Body of pancreas (tissue), 4 donors: ENCODE data around the gene MPDU1. TPM values are rescaled to one million over a fixed set of nuclear protein-coding genes. Genes with fewer than 3 reads are reported as not detected.

ENCODE experiments used
- ATAC-seq: fragments of 150-250 bp; one replicate; pipeline ENCODE4 v1.9.1; 2016
- DNase-seq, 4 donors: peaks; one replicate each; pipeline ENCODE4 v3.0.0-alpha.2; 2019
- H3K27ac ChIP-seq, 4 donors: fragments of 200-600 bp; sonication (generic); 1 replicate in 3 of 4; 2 replicates in 1 of 4; pipeline versions ENCODE4 v1.5.1 to v1.6.1; 2016 to 2019; ENCODE audit warnings: mild to moderate bottlenecking in 1 of 4, mixed read lengths in 1 of 4, moderate library complexity in 1 of 4
- H3K27me3 ChIP-seq, 2 donors: fragments of 200-600 bp; sonication (generic); one replicate each; pipeline ENCODE4 v1.6.0; 2016; ENCODE audit warnings: mild to moderate bottlenecking in 1 of 2
- H3K36me3 ChIP-seq, 2 donors: fragments of 200-600 bp; sonication (generic); replicated peaks in 1 of 2; 2 replicates each; pipeline ENCODE4 v1.5.1; 2016; ENCODE audit warnings: low read depth in 2 of 2; ENCODE audit not compliant: insufficient read depth in 1 of 2
- H3K4me1 ChIP-seq: fragments of 200-600 bp; sonication (generic); one replicate; pipeline ENCODE4 v1.6.0; 2016
- H3K4me3 ChIP-seq, 2 donors: fragments of 200-600 bp; sonication (generic); 1 replicate in 1 of 2; 2 replicates in 1 of 2; pipeline ENCODE4 v1.5.1; 2016 to 2019
- H3K9me3 ChIP-seq, 3 donors: fragments of 200-600 bp; sonication (generic); 1 replicate in 2 of 3; 2 replicates in 1 of 3; pipeline ENCODE4 v1.5.1; 2016
- CTCF ChIP-seq, 7 experiments: fragments of 450-650 bp in 4 of 7; fragments of 200-600 bp in 3 of 7; sonication (generic) in 3 of 7; IDR thresholded peaks; one replicate each; pipeline ENCODE4 v1.5.1; 2016 to 2019; ENCODE audit warnings: antibody characterized with exemption in 7 of 7
- POLR2A ChIP-seq, 3 donors: fragments of 450-650 bp; IDR thresholded peaks; one replicate each; pipeline ENCODE4 v1.6.1; 2016; ENCODE audit warnings: antibody characterized with exemption in 3 of 3, mild to moderate bottlenecking in 2 of 3
- WGBS, 2 donors: methylation state at CpG; one replicate each; pipeline ENCODE4 v1.1.5; 2017; 5-methylcytosine and 5-hydroxymethylcytosine counted together
- intact Hi-C: fragments of 100-400 bp; cut with DNase I; formaldehyde crosslinking; loops from one replicate; pipeline ENCODE4 v1.15.1; 2023
- total RNA-seq, 2 donors: library from RNA; depleted of rRNA; stranded (reverse); fragments of >200 nt; gene quantifications; one replicate each; pipeline ENCODE4 v1.1.0, GENCODE V29; 2016

MPDU1 gene
- total RNA-seq, 2 donors from 2014 or later = 27.0 to 37.6 TPM

DNA sequence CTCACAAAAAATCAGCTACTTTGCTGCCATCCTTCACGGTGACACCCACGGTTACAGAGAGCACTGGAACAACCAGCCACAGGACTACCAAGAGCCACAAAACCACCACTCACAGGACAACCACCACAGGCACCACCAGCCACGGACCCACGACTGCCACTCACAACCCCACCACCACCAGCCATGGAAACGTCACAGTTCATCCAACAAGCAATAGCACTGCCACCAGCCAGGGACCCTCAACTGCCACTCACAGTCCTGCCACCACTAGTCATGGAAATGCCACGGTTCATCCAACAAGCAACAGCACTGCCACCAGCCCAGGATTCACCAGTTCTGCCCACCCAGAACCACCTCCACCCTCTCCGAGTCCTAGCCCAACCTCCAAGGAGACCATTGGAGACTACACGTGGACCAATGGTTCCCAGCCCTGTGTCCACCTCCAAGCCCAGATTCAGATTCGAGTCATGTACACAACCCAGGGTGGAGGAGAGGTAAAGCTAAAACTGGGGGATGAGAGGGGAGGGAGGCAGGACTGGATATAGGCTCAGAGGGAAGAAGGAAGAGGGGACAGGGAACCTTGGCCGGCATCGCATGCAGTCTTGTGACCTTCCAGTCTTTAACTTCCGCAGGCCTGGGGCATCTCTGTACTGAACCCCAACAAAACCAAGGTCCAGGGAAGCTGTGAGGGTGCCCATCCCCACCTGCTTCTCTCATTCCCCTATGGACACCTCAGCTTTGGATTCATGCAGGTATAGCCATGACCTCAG, 3.6 kb upstream of the MPDU1 start:
- ATAC-seq = no peak
- TF ChIP-seq POLR2A (IDR thresholded peaks at IDR 0.05) = no peak
- no peak for TF ChIP-seq CTCF (IDR thresholded peaks at IDR 0.05)
- DNase-seq = peak in 1 of 4 donors; percentile 31
- Histone ChIP-seq H3K36me3 (peaks cover 28 to 31% of the 10 kb centered on the region in 2 donors), H3K27me3 (no peaks in the 10 kb centered on the region), H3K9me3 (no peaks in the 10 kb centered on the region), H3K4me3 (no peak overlapping the region), H3K4me1 (peaks cover 55% of the 10 kb centered on the region), H3K27ac (peak overlapping the region; percentile 55 to 84 (median 72))
- intact Hi-C loops = no loop called here
- WGBS, 2 donors = 50 to 61% methylated on average over 7 to 12 of the region's 12 CpGs

- Histone ChIP-seq H3K27me3 (no peaks in the 10 kb centered on the region), H3K4me1 (peaks cover 52% of the 10 kb centered on the region), H3K9me3 (no peaks in the 10 kb centered on the region), H3K36me3 (peaks cover 22 to 23% of the 10 kb centered on the region in 2 donors), H3K4me3 (no peak overlapping the region), H3K27ac (peak overlapping the region in 3 of 4 donors; percentile 64 to 84 (median 79))
- DNase-seq (no peak), ATAC-seq (no peak)
- WGBS, 2 donors = 73 to 84% methylated on average over 23 of the region's 23 CpGs
- TF ChIP-seq POLR2A (IDR thresholded peaks at IDR 0.05) = no peak
- TF ChIP-seq CTCF (IDR thresholded peaks at IDR 0.05) = no peak
- intact Hi-C loops = no loop called here
Observed at GRCh38 chr17:7580604-7581575, 2.8 kb upstream of the MPDU1 start.

GRCh38 chr17:7582396-7583252, 1.0 kb upstream of the MPDU1 start:
- 45 to 79% methylated on average over 4 to 33 of the region's 36 CpGs for WGBS, 2 donors
- no peak for ATAC-seq
- no peak overlapping the region for H3K4me3 ChIP-seq
- no peak for TF ChIP-seq POLR2A (IDR thresholded peaks at IDR 0.05)
- no peak for TF ChIP-seq CTCF (IDR thresholded peaks at IDR 0.05)
- peaks cover 7 to 9% of the 10 kb centered on the region in 2 donors for H3K36me3 ChIP-seq
- peaks cover 49% of the 10 kb centered on the region for H3K4me1 ChIP-seq
- H3K9me3 ChIP-seq = no peaks in the 10 kb centered on the region
- H3K27ac ChIP-seq = peak overlapping the region; percentile 84 to 96 (median 94)
- H3K27me3 ChIP-seq = no peaks in the 10 kb centered on the region
- peak in 2 of 4 donors; percentile 15 to 36 for DNase-seq
- intact Hi-C loops = no loop called here

DNA sequence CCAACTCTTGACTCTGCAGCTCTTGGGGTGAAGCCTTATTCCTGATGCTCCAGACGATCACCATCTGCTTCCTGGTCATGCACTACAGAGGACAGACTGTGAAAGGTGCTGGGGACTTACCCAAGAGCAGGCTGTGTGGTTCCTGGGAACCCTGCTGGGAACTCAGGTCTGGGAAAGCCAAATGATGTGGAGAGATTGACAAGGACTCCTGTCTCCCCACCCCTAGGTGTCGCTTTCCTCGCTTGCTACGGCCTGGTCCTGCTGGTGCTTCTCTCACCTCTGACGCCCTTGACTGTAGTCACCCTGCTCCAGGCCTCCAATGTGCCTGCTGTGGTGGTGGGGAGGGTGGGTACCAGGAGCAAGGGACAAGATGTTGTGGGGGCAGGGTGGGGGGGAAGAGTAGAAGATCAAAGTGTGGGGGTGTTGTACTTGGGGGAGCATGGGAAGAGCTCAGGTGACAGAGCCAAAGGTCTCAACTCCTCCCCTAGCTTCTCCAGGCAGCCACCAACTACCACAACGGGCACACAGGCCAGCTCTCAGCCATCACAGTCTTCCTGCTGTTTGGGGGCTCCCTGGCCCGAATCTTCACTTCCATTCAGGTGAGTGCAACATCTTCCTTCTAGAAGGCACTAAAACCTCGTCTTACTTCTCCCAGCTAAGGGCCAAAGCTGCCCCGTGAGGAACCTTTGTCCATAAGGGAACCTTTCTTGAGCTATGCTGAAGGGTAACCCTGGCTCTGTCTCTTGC, 3.2 kb downstream of the MPDU1 start:
- Histone ChIP-seq H3K4me3 (no peak overlapping the region), H3K27me3 (no peaks in the 10 kb centered on the region), H3K4me1 (peaks cover 43% of the 10 kb centered on the region), H3K9me3 (no peaks in the 10 kb centered on the region), H3K36me3 (peaks cover 5% of the 10 kb centered on the region in 2 donors), H3K27ac (no peak overlapping the region)
- no peak for TF ChIP-seq POLR2A (IDR thresholded peaks at IDR 0.05)
- peak in 5 of 7 experiments; percentile 11 to 39 (median 26) for TF ChIP-seq CTCF (IDR thresholded peaks at IDR 0.05)
- ATAC-seq = no peak
- 61 to 70% methylated on average over 5 to 9 of the region's 9 CpGs for WGBS, 2 donors
- DNase-seq = peak in 2 of 4 donors; percentile 46 to 49
- intact Hi-C loops = no loop called here
